GM21737 (cell line): ENCODE results near the gene XIRP1.

Experiments
- ATAC-seq: cut with Tn5 transposase; IDR thresholded peaks from one replicate; pipeline ENCODE4 v1.9.1; 2021; ENCODE audit warnings: mild to moderate bottlenecking, moderate library complexity; ENCODE audit not compliant: unreplicated experiment

XIRP1 gene

GRCh38 chr3:39168156-39168780 is 24.1 kb downstream of the XIRP1 start:
- no peak for ATAC-seq

DNA sequence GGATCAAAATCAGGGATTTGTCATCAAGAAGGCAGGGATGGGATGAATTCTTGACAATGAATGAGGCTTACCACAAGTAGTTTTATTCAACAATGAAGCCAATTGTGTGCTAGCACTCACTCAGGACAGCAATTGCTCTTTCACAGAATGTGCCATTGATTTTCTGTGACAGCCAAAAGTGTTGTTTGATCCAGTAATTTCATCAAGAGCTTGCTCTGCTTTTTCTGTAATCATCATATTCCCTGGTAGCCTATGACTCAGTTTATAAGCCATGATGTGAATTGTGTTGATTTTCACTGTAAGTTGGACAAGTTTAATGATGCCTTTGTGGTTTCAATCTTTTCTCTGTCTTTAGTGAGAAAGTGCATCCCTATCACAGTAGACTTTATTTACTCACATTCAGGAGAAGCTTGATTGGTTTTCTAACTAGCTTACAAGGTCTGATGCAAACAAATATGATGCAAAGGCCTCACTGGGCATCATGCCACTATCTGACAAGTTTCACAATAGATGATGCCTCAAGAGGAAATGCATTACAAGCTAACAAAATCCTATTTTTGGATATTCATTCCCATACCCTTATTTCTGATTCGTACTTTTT is 25.4 kb downstream of the XIRP1 start:
- no peak for ATAC-seq

- ATAC-seq, result no peak
Observed at GRCh38 chr3:39166134-39166710, 26.2 kb downstream of the XIRP1 start.

DNA sequence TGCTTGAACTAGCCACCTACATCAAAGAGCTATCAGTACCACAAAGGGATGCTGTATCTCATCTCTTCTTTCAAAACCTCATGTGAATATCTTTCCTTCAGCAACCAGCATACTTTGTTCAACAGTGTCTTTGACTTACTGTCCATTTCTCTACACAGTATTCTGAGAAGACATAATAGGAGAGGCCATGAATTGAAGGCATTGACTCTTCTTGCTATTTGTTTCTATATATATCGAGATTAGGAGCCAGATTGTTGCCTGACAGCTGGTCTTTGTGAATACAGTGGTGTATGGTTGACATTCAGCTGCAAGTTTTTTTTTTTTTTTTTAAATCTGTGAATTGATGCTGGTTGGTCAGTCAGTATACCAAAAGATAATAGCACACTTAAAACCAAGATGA is 26.9 kb downstream of the XIRP1 start:
- no peak for ATAC-seq

DNA sequence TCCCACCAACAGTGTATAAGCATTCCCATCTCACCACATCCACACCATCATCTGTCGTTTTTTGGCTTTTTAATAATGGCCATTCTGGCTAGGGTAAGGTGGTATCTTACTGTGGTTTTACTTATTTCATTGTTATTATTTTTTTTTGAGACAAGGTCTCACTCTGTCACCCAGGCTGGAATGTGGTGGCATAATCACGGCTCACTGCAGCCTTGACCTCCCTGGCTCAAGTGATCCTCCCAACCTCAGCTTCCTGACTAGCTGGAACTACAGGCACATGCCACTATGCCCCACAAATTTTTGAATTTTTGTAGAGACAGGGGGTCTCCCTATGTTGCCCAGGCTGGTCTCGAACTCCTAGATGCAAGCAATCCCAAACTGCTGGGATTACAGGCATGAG is 28.0 kb downstream of the XIRP1 start:
- no peak for ATAC-seq

GRCh38 chr3:39158148-39158715 is 34.2 kb downstream of the XIRP1 start:
- ATAC-seq, result no peak

DNA sequence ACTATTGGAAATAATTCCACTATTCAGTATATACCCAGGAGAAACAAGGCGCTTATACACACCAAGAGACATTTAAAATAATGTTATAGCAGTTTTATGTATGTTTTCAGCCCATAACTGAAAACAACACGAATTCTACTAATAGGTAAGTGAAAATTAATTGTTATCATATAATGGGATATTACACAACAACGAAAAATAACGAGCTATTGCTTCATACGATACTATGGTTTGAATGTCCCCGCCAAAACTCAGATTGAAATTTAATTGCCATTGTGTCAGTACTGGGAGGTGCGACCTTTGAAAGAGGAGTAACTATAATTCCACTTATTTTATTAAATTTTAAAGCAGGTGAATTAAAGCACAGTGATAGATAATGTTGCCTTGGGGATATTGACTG is 35.0 kb downstream of the XIRP1 start:
- ATAC-seq, result no peak

DNA sequence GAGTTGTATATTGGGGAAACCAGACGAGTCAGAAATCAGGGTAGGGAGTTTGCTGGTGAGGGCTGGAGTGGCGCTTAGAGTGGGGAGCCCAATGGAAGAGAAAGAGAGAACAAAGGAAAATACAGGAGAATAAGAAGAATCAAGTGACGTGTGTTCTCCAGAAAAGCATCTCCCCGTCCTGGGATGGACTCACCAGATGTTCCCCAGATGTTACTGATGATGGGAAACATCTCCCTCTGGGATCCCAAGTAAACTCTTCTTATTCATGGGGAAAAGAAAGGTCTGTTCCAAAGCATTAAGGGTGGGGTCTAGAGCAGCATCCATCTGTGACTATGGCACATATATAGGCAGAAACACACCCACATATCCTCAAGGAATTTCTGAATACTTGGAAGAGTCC is 36.0 kb downstream of the XIRP1 start:
- no peak for ATAC-seq

GRCh38 chr3:39154280-39155021 is 37.9 kb downstream of the XIRP1 start:
- no peak for ATAC-seq

DNA sequence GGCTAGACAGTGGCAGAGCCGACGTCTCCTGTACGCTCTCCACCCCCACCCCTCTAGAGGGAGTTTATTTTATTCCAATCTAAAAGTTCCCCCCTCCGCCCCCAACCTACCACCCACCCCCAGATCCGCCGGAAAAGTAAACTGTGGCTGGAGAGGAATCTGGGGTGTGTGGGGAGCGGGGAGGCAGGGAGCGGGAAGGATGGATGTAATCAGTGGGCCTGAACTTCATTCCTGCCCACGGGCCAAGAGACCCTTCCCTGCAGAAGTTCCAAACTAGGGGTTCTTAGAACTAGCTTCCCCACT is 38.5 kb downstream of the XIRP1 start:
- ATAC-seq, result no peak

- no peak for ATAC-seq
Observed at GRCh38 chr3:39150803-39151631, 41.4 kb downstream of the XIRP1 start.

- no peak for ATAC-seq
Observed at GRCh38 chr3:39150148-39150802, 42.1 kb downstream of the XIRP1 start.

DNA sequence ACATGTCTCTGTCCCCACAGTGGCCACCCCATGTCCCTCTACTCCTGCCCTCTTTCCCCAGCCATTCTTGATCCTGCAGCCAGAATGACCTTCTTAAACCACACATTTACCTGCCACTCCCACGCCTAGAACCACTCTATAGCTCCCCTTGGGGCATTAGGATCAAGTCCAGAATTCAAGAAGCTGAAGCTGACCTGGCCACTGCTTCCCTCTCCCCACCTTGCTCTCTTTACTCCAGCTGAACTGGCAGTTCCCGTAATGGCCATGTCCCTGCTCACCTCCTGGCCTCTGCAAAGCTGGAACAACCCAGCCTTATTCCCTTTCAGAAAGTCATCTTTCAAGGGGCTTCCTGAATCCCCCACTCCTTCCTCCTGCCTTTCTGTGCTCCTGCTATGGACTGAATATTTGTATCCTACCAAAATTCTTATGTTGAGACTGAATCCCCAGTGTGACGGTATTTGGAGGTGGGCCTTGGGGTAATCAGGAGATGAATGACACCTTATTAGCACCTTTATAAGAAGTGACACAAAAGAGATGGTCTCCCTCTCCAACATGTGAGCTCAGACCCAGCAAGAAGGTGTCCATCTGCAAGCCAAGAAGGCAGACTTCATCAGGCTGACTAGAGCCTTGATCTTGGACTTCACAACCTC is 42.8 kb downstream of the XIRP1 start:
- no peak for ATAC-seq

DNA sequence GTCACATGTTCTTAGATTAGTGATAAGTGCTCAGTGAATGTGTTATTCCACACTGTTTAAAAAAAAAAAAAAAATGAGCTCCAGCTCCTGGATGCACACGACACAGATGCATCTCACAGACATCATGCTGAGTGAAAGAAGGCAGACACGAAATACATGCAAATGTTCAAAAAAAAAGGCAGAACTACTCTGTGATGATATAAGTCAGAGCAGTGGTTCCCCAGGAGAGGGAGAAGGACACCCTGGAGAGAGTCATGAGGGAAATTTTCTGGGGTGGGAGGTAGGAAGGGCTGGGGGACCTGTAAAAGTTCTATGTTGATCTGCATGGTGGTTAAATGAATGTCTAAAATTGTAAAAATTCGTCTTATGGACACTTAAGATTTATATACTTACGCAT is 43.3 kb downstream of the XIRP1 start:
- ATAC-seq, result no peak

DNA sequence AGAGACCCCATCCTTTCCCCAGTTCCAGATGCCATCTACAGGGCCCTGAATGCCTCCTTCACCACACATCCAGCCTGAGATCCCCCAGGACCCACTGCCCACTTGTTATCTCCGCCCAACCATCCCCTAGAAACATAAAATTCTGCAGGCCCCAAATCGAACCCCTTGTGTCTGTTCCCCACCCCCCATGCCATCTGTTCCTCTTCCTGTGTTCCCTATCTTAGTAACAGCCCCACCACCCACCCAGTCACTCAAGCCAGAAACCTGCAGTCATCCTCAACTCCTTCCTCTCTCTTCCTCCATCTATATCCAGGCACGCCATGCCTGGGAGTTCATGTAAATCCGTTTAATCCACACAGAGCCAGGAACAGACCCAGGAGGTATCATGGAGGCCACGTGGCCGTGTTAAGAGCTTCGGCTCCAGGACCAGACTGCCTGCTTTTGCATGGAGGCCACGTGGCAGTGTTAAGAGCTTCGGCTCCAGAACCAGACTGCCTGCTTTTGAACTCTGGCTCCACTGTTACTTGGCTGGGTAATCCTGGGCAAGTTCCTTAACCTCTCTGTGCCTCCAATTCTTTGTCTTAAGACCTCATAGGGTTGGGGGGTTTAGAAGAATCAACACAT is 43.8 kb downstream of the XIRP1 start:
- ATAC-seq, result no peak

DNA sequence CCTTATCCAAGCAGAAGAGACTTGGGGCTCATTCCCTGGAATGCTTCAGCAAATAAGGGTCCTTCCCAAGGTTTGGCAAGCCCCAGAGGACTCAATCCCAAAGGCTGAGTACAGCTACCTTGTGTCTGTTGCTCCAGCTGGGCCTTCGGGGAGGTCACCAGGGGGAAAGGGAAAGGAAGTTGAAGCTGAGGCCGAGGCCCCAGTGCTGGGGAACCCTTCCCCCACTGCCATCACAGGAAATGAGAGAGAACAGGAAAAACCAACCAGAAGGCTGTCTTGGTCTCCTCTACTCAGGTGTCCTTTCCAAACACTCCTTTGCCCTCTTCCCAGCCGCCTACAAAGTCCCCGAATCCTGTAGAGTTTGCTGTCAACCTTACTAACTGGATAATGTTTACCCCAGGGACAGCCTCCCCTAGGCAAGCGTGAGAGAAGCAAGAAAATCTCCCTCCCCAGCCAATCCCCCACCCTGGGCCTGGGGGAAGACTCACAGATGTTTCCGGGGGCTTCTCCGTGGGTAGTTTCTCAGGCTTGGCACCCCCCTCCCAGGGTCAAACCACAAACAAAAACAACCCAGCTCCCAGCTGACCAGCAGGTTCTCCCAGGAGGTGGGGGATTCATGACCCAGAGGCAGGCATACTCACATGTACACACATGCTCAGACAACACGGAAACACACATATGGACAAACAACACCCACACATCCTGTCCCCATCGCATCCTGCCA is 44.5 kb downstream of the XIRP1 start:
- ATAC-seq, result no peak

GRCh38 chr3:39146611-39147591 is 45.5 kb downstream of the XIRP1 start:
- ATAC-seq, result no peak

DNA sequence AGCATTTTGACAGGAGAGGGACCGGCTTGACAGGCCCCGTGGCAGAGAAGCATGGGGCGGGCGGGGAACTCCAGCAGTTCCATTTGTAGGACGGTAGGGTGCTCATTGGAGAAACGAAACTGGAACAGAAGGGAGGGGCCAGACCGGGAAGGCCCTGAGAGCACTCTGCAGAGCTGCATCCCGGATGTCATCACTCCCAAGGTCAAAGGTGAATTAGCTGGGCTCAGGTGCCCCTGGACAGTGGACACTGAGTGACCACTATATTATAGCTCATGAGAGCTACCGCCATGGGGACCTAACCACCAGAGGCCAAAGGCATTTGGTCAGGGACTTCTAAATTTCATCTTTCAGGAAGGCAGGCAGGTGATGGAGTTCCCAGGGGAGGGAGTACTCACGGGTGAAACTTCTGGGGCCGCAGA is 46.3 kb downstream of the XIRP1 start:
- no peak for ATAC-seq
